ENCODE results near the gene FSTL3. TPM values are rescaled to one million over a fixed set of nuclear protein-coding genes. Genes with fewer than 3 reads are reported as not detected.

FSTL3 gene
- total and polyA plus RNA-seq, 2 of the 13 experiments (the other 11 are each of a cell fraction or from before 2014, with no cell fraction given), result 13.5 to 15.6 TPM

- TF ChIP-seq RAD21 (CRISPR knock-in tag; IDR thresholded peaks at IDR 0.05), result peak; percentile 99
- no peak for TF ChIP-seq GTF3A (CRISPR knock-in tag; conservative IDR thresholded peaks at IDR 0.05)
- no peak for TF ChIP-seq ZMYM2 (CRISPR knock-in tag; IDR thresholded peaks at IDR 0.05)
- no peak for TF ChIP-seq ZNF660 (CRISPR knock-in tag; IDR thresholded peaks at IDR 0.05; ENCODE audit: borderline replicate concordance, low read depth)
- TF ChIP-seq TAF15 (IDR thresholded peaks at IDR 0.05; ENCODE audit: low read depth, low read length, poor library complexity, severe bottlenecking), result no peak
- TF ChIP-seq ZNF367 (CRISPR knock-in tag; IDR thresholded peaks at IDR 0.05; ENCODE audit: borderline replicate concordance), result no peak
- TF ChIP-seq ZNF616 (CRISPR knock-in tag; IDR thresholded peaks at IDR 0.05; ENCODE audit: low read depth), result 0 out of 2 replicates have a peak, but pooled peaks have one; percentile 46
- 0 out of 2 replicates have a peak, but pooled peaks have one; percentile 33 for TF ChIP-seq ZSCAN12 (CRISPR knock-in tag; IDR thresholded peaks at IDR 0.05)
- peak; percentile 74; the same call in 1 of the 2 replicates for TF ChIP-seq RXRB (CRISPR knock-in tag; IDR thresholded peaks at IDR 0.05; ENCODE audit: borderline replicate concordance)
- TF ChIP-seq CENPT (CRISPR knock-in tag; IDR thresholded peaks at IDR 0.05; ENCODE audit: low read depth), result 0 out of 2 replicates have a peak, but pooled peaks have one; percentile 73
- TF ChIP-seq, protein P1, sequence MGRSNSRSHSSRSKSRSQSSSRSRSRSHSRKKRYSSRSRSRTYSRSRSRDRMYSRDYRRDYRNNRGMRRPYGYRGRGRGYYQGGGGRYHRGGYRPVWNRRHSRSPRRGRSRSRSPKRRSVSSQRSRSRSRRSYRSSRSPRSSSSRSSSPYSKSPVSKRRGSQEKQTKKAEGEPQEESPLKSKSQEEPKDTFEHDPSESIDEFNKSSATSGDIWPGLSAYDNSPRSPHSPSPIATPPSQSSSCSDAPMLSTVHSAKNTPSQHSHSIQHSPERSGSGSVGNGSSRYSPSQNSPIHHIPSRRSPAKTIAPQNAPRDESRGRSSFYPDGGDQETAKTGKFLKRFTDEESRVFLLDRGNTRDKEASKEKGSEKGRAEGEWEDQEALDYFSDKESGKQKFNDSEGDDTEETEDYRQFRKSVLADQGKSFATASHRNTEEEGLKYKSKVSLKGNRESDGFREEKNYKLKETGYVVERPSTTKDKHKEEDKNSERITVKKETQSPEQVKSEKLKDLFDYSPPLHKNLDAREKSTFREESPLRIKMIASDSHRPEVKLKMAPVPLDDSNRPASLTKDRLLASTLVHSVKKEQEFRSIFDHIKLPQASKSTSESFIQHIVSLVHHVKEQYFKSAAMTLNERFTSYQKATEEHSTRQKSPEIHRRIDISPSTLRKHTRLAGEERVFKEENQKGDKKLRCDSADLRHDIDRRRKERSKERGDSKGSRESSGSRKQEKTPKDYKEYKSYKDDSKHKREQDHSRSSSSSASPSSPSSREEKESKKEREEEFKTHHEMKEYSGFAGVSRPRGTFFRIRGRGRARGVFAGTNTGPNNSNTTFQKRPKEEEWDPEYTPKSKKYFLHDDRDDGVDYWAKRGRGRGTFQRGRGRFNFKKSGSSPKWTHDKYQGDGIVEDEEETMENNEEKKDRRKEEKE (IDR thresholded peaks at IDR 0.05), result no peak
- TF ChIP-seq, protein P2, sequence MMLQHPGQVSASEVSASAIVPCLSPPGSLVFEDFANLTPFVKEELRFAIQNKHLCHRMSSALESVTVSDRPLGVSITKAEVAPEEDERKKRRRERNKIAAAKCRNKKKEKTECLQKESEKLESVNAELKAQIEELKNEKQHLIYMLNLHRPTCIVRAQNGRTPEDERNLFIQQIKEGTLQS (CRISPR knock-in tag; IDR thresholded peaks at IDR 0.05), result peak; percentile 56
- 0 out of 2 replicates have a peak, but pooled peaks have one; percentile 19 for TF ChIP-seq WIZ (CRISPR knock-in tag; IDR thresholded peaks at IDR 0.05)
- peak; percentile 92 for TF ChIP-seq ZBTB39 (CRISPR knock-in tag; IDR thresholded peaks at IDR 0.05)
- TF ChIP-seq, protein P3, sequence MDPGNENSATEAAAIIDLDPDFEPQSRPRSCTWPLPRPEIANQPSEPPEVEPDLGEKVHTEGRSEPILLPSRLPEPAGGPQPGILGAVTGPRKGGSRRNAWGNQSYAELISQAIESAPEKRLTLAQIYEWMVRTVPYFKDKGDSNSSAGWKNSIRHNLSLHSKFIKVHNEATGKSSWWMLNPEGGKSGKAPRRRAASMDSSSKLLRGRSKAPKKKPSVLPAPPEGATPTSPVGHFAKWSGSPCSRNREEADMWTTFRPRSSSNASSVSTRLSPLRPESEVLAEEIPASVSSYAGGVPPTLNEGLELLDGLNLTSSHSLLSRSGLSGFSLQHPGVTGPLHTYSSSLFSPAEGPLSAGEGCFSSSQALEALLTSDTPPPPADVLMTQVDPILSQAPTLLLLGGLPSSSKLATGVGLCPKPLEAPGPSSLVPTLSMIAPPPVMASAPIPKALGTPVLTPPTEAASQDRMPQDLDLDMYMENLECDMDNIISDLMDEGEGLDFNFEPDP (CRISPR knock-in tag; conservative IDR thresholded peaks at IDR 0.05), result 0 out of 2 replicates have a peak, but pooled peaks have one; percentile 72
- TF ChIP-seq ZBTB26 (CRISPR knock-in tag; IDR thresholded peaks at IDR 0.05; ENCODE audit: borderline replicate concordance), result no peak
- 0 out of 2 replicates have a peak, but pooled peaks have one; percentile 45 for TF ChIP-seq SMYD3 (CRISPR knock-in tag; IDR thresholded peaks at IDR 0.05)
- TF ChIP-seq TCF12 (IDR thresholded peaks at IDR 0.05), result no peak
- 0 out of 2 replicates have a peak, but pooled peaks have one; percentile 62 for TF ChIP-seq TCF12 (CRISPR knock-in tag; IDR thresholded peaks at IDR 0.05)
- TF ChIP-seq ZNF256 (CRISPR knock-in tag; conservative IDR thresholded peaks at IDR 0.05), result no peak; the same call in 1 of the 2 replicates
- TF ChIP-seq KLF9 (CRISPR knock-in tag; IDR thresholded peaks at IDR 0.05; ENCODE audit: low read depth), result no peak
- no peak for TF ChIP-seq POLR2G (IDR thresholded peaks at IDR 0.05; ENCODE audit: low read depth, low read length)
These were observed 11.2 kb upstream of the FSTL3 start (continued) for GRCh38 chr19:664913-665443.

Data from HepG2 (cell line).